ENCODE results near the gene UBE2D3. TPM values are rescaled to one million over a fixed set of nuclear protein-coding genes. Genes with fewer than 3 reads are reported as not detected.

UBE2D3 gene
- total RNA-seq, 1 donor from 2014 or later, result 312 TPM

GRCh38 chr4:102787096-102787881 is 40.1 kb downstream of the UBE2D3 start:
- Mint-ChIP-seq H3K36me3 (ENCODE audit: low read depth) (peaks cover 11% of the 10 kb centered on the region), H3K9me3 (peaks cover 3% of the 10 kb centered on the region), H3K27ac (ENCODE audit: unreplicated experiment) (no peak overlapping the region), H3K27me3 (ENCODE audit: low read depth) (no peaks in the 10 kb centered on the region), H3K4me1 (no peaks in the 10 kb centered on the region), H3K4me3 (no peak overlapping the region)
- TF ChIP-seq, protein P1, sequence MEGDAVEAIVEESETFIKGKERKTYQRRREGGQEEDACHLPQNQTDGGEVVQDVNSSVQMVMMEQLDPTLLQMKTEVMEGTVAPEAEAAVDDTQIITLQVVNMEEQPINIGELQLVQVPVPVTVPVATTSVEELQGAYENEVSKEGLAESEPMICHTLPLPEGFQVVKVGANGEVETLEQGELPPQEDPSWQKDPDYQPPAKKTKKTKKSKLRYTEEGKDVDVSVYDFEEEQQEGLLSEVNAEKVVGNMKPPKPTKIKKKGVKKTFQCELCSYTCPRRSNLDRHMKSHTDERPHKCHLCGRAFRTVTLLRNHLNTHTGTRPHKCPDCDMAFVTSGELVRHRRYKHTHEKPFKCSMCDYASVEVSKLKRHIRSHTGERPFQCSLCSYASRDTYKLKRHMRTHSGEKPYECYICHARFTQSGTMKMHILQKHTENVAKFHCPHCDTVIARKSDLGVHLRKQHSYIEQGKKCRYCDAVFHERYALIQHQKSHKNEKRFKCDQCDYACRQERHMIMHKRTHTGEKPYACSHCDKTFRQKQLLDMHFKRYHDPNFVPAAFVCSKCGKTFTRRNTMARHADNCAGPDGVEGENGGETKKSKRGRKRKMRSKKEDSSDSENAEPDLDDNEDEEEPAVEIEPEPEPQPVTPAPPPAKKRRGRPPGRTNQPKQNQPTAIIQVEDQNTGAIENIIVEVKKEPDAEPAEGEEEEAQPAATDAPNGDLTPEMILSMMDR (conservative IDR thresholded peaks at IDR 0.05), result no peak
- DNase-seq (ENCODE audit: low read depth, low spot score), result no peak

DNA sequence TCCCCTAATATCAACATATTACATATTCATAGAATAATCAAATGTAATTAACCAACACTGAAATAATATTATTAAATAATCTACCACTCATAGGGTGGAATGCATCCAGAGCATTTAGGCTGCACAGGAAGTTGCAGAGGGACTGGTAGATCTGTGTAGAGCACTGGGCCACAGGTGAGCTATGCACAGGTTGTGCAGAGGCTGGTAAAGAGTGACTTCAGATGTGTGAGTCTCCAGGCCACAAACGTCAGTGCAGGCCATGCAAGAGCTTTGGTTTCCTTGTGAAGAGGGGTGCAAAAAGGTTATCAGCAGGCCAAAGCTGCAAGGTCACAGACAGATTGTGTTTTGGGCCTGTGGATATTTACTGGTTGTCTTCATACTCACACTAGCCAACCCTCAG is 41.1 kb downstream of the UBE2D3 start:
- Mint-ChIP-seq H3K9me3 (peaks cover 3% of the 10 kb centered on the region), H3K36me3 (ENCODE audit: low read depth) (peaks cover 7% of the 10 kb centered on the region), H3K27ac (ENCODE audit: unreplicated experiment) (no peak overlapping the region), H3K4me1 (no peaks in the 10 kb centered on the region), H3K27me3 (ENCODE audit: low read depth) (no peaks in the 10 kb centered on the region), H3K4me3 (no peak overlapping the region)
- no peak for DNase-seq (ENCODE audit: low read depth, low spot score)
- TF ChIP-seq, protein P1 (conservative IDR thresholded peaks at IDR 0.05), result no peak

GRCh38 chr4:102783006-102783405 is 44.3 kb downstream of the UBE2D3 start:
- Mint-ChIP-seq H3K27me3 (ENCODE audit: low read depth) (no peaks in the 10 kb centered on the region), H3K4me3 (no peak overlapping the region), H3K27ac (ENCODE audit: unreplicated experiment) (no peak overlapping the region), H3K36me3 (ENCODE audit: low read depth) (no peaks in the 10 kb centered on the region), H3K4me1 (no peaks in the 10 kb centered on the region), H3K9me3 (peaks cover 3% of the 10 kb centered on the region)
- DNase-seq (ENCODE audit: low read depth, low spot score), result no peak
- TF ChIP-seq, protein P1 (conservative IDR thresholded peaks at IDR 0.05), result no peak

GRCh38 chr4:102781570-102781969 is 45.8 kb downstream of the UBE2D3 start:
- Mint-ChIP-seq H3K4me1 (no peaks in the 10 kb centered on the region), H3K27me3 (ENCODE audit: low read depth) (no peaks in the 10 kb centered on the region), H3K36me3 (ENCODE audit: low read depth) (no peaks in the 10 kb centered on the region), H3K27ac (ENCODE audit: unreplicated experiment) (no peak overlapping the region), H3K9me3 (no peaks in the 10 kb centered on the region), H3K4me3 (no peak overlapping the region)
- DNase-seq (ENCODE audit: low read depth, low spot score), result no peak
- TF ChIP-seq, protein P1 (conservative IDR thresholded peaks at IDR 0.05), result no peak

DNA sequence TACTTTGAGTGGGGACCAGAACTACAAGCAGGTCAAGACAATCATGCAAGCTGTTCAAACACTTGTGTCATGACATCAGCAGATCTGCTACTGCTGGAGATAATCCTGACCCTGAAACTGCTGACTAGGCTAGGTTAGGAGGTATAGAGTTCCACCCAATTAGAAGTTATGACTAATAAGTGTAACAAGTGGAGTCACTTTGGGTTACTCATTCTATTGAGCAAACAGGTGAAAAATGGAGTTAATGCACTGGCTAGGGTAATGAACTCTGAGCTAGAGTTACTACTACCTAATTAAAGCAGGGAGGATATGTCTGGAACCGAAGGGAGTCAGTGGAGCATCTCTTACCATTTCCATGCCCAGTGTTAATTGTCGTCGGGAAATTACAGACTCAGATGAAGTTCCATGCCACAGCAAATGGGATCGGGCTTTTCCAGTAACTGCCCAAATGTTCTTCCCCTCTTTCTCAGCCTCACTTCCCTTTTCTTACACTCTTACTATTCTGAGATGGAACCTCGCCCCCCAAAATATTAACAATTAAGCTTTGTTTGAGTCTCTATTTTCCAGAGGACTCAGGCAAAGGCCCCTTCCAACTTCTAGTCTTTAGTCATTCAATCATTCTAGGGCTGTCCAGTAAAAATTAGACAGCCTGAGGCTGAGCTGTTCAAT is 46.7 kb downstream of the UBE2D3 start:
- Mint-ChIP-seq H3K27ac (ENCODE audit: unreplicated experiment) (no peak overlapping the region), H3K27me3 (ENCODE audit: low read depth) (no peaks in the 10 kb centered on the region), H3K9me3 (no peaks in the 10 kb centered on the region), H3K4me1 (no peaks in the 10 kb centered on the region), H3K4me3 (no peak overlapping the region), H3K36me3 (ENCODE audit: low read depth) (no peaks in the 10 kb centered on the region)
- TF ChIP-seq, protein P1 (conservative IDR thresholded peaks at IDR 0.05), result no peak
- no peak for DNase-seq (ENCODE audit: low read depth, low spot score)

Measured in neural crest cell (in vitro differentiated cells).